ENCODE measurements around the gene BABAM2. TPM values are rescaled to one million over a fixed set of nuclear protein-coding genes. Genes with fewer than 3 reads are reported as not detected.

BABAM2 gene
- total RNA-seq, 4 donors from 2014 or later, result 33.3 to 48.9 (median 37.9) TPM

- Histone ChIP-seq H3K9me3 (no peaks in the 10 kb centered on the region), H3K4me3 (no peak overlapping the region), H3K36me3 (no peaks in the 10 kb centered on the region), H3K27me3 (no peaks in the 10 kb centered on the region), H3K27ac (no peak overlapping the region), H3K4me1 (peaks cover 0 to 11% (median 1%) of the 10 kb centered on the region in 4 donors)
- intact Hi-C loops (cut with DNase I; ENCODE audit: low total_unique reads), result no loop called here
- in situ Hi-C loops (cut with MboI; ENCODE audit: low pct_ligation_motif_present in 1 of 4, low pct_unique_long_range_greater_than_20kb in 1 of 4, low sequenced_read_pairs in 3 of 4), result no loop called here
- TF ChIP-seq EP300 (IDR thresholded peaks at IDR 0.05; ENCODE audit: low read depth) (no peak), POLR2A (IDR thresholded peaks at IDR 0.05) (no peak)
- TF ChIP-seq, protein P1, sequence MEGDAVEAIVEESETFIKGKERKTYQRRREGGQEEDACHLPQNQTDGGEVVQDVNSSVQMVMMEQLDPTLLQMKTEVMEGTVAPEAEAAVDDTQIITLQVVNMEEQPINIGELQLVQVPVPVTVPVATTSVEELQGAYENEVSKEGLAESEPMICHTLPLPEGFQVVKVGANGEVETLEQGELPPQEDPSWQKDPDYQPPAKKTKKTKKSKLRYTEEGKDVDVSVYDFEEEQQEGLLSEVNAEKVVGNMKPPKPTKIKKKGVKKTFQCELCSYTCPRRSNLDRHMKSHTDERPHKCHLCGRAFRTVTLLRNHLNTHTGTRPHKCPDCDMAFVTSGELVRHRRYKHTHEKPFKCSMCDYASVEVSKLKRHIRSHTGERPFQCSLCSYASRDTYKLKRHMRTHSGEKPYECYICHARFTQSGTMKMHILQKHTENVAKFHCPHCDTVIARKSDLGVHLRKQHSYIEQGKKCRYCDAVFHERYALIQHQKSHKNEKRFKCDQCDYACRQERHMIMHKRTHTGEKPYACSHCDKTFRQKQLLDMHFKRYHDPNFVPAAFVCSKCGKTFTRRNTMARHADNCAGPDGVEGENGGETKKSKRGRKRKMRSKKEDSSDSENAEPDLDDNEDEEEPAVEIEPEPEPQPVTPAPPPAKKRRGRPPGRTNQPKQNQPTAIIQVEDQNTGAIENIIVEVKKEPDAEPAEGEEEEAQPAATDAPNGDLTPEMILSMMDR (IDR thresholded peaks at IDR 0.05), result no peak
- DNase-seq, result no peak
- WGBS, 2 donors (ENCODE audit: low coverage in 1 of 2), result 88% methylated on average over 1 of the region's 1 CpG; no CpG with 5 or more reads in 1 of the 2 donors
Measured at GRCh38 chr2:28049416-28049815, 158.9 kb downstream of the BABAM2 start.

DNA sequence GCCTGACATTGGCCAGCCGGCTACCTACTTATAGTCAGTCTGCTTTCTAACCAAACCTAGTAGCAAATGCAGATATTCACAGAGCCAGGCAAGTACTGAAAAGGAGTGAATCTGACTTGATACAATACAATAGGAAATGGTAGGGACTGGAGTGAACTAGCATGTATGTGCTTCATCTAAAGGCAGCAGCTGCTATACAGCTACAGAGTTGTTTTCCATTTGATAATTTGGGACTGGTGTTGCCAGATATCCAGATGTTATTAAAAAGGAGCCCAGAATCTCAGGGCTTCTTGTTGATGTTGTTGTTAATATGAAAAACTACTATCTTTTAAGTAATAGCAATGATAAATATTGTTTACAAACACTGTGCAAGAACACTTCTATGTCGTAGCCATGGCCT lies 159.4 kb downstream of the BABAM2 start:
- H3K4me3 ChIP-seq, result no peak overlapping the region
- H3K27ac ChIP-seq, result no peak overlapping the region
- in situ Hi-C loops (cut with MboI; ENCODE audit: low pct_ligation_motif_present in 1 of 4, low pct_unique_long_range_greater_than_20kb in 1 of 4, low sequenced_read_pairs in 3 of 4), result no loop called here
- no peak for DNase-seq
- no peaks in the 10 kb centered on the region for H3K36me3 ChIP-seq
- WGBS, 2 donors (ENCODE audit: low coverage in 1 of 2), result 60 to 92% methylated on average over 1 to 2 of the region's 2 CpGs
- H3K4me1 ChIP-seq, result peaks cover 0 to 11% (median 1%) of the 10 kb centered on the region in 4 donors
- no peaks in the 10 kb centered on the region for H3K9me3 ChIP-seq
- intact Hi-C loops (cut with DNase I; ENCODE audit: low total_unique reads), result no loop called here
- H3K27me3 ChIP-seq, result no peaks in the 10 kb centered on the region
- no peak for TF ChIP-seq POLR2AphosphoS5 (IDR thresholded peaks at IDR 0.05)
- TF ChIP-seq POLR2A (IDR thresholded peaks at IDR 0.05), result no peak
- TF ChIP-seq, protein P1 (IDR thresholded peaks at IDR 0.05), result no peak
- no peak for TF ChIP-seq EP300 (IDR thresholded peaks at IDR 0.05; ENCODE audit: low read depth)

DNA sequence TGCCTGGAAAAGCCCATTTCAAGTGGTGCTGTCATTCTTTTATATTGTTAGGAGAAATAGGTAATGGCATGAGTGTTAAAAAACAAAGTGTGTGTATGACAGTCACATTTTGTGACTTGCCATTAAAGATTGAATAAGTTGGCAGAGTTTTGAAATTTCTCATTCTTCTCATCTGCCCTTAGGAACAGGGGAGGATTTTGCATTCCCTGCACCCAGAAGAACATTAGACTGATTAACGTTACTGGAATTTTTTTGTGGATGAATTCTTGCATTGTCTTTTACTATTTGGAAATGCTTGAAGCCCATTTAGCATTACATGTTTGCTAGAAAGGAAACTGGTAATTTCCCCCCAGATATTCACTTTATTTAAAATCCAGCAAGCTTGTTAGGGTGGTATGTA lies 162.2 kb downstream of the BABAM2 start:
- Histone ChIP-seq H3K27ac (no peak overlapping the region), H3K4me3 (no peak overlapping the region), H3K36me3 (no peaks in the 10 kb centered on the region), H3K9me3 (no peaks in the 10 kb centered on the region), H3K27me3 (no peaks in the 10 kb centered on the region), H3K4me1 (peaks cover 0 to 11% (median 0%) of the 10 kb centered on the region in 4 donors)
- TF ChIP-seq POLR2AphosphoS5 (IDR thresholded peaks at IDR 0.05), result no peak
- no peak for DNase-seq
- 60 to 63% methylated on average over 1 of the region's 1 CpG for WGBS, 2 donors (ENCODE audit: low coverage in 1 of 2)
- intact Hi-C loops (cut with DNase I; ENCODE audit: low total_unique reads), result no loop called here
- in situ Hi-C loops (cut with MboI; ENCODE audit: low pct_ligation_motif_present in 1 of 4, low pct_unique_long_range_greater_than_20kb in 1 of 4, low sequenced_read_pairs in 3 of 4), result no loop called here

GRCh38 chr2:28053597-28053996 lies 163.1 kb downstream of the BABAM2 start:
- 76 to 85% methylated on average over 2 of the region's 2 CpGs for WGBS, 2 donors (ENCODE audit: low coverage in 1 of 2)
- Histone ChIP-seq H3K9me3 (no peaks in the 10 kb centered on the region), H3K27me3 (no peaks in the 10 kb centered on the region), H3K36me3 (no peaks in the 10 kb centered on the region), H3K4me3 (no peak overlapping the region), H3K4me1 (peaks cover 0 to 11% (median 0%) of the 10 kb centered on the region in 4 donors), H3K27ac (no peak overlapping the region)
- intact Hi-C loops (cut with DNase I; ENCODE audit: low total_unique reads), result no loop called here
- no peak for TF ChIP-seq POLR2AphosphoS5 (IDR thresholded peaks at IDR 0.05)
- TF ChIP-seq POLR2A (IDR thresholded peaks at IDR 0.05), result no peak
- TF ChIP-seq EP300 (IDR thresholded peaks at IDR 0.05; ENCODE audit: low read depth), result no peak
- TF ChIP-seq, protein P1 (IDR thresholded peaks at IDR 0.05), result no peak
- no peak for DNase-seq
- in situ Hi-C loops (cut with MboI; ENCODE audit: low pct_ligation_motif_present in 1 of 4, low pct_unique_long_range_greater_than_20kb in 1 of 4, low sequenced_read_pairs in 3 of 4), result no loop called here

- no peaks in the 10 kb centered on the region for H3K9me3 ChIP-seq
- 97 to 100% methylated on average over 1 of the region's 1 CpG for WGBS, 2 donors (ENCODE audit: low coverage in 1 of 2)
- H3K27me3 ChIP-seq, result no peaks in the 10 kb centered on the region
- no peaks in the 10 kb centered on the region for H3K36me3 ChIP-seq
- no peak overlapping the region for H3K4me3 ChIP-seq
- peaks cover 0 to 11% (median 0%) of the 10 kb centered on the region in 4 donors for H3K4me1 ChIP-seq
- in situ Hi-C loops (cut with MboI; ENCODE audit: low pct_ligation_motif_present in 1 of 4, low pct_unique_long_range_greater_than_20kb in 1 of 4, low sequenced_read_pairs in 3 of 4), result no loop called here
- DNase-seq, result no peak
- intact Hi-C loops (cut with DNase I; ENCODE audit: low total_unique reads), result no loop called here
- no peak for TF ChIP-seq EP300 (IDR thresholded peaks at IDR 0.05; ENCODE audit: low read depth)
- TF ChIP-seq, protein P1 (IDR thresholded peaks at IDR 0.05), result no peak
- TF ChIP-seq POLR2AphosphoS5 (IDR thresholded peaks at IDR 0.05), result no peak
- no peak for TF ChIP-seq POLR2A (IDR thresholded peaks at IDR 0.05)
- H3K27ac ChIP-seq, result no peak overlapping the region
Measured at GRCh38 chr2:28054916-28055315, 164.4 kb downstream of the BABAM2 start.

Measured in transverse colon (tissue), 4 donors.